Endothelial cell of umbilical vein (primary cell): ENCODE results near the gene TCEAL1. TPM values are rescaled to one million over a fixed set of nuclear protein-coding genes. Genes with fewer than 3 reads are reported as not detected.

Experiments
- BruUV-seq: library from RNA; stranded (reverse); fragments of 400-500 nt; replicated peaks from 2 replicates; lab custom pipeline; 2021; lab: Mats Ljungman, UMichigan
- CTCF ChIA-PET: fragments of 300-600, 350-600 bp; sonication (Branson Sonifier 250); formaldehyde crosslinking; loops from one replicate; lab custom pipeline; 2021; ENCODE audit warnings: antibody characterized with exemption, inconsistent platforms; lab: Charles Lee
- POLR2A ChIA-PET: fragments of 300-600, 350-600 bp; sonication (Branson Sonifier 250); formaldehyde crosslinking; loops from one replicate; lab custom pipeline; 2021; ENCODE audit warnings: antibody characterized with exemption, inconsistent platforms; lab: Charles Lee
- DNase-seq: peaks from one replicate; pipeline ENCODE4 v3.0.0-alpha.2; 2011; ENCODE audit warnings: low read depth, low spot score
- FAIRE-seq: peaks from 2 replicates; lab custom pipeline; 2011; peaks lifted over from hg19 to GRCh38; lab: Jason Lieb, UNC
- H2AFZ ChIP-seq: 2 replicates; pipeline ENCODE4 v1.6.0; 2012; ENCODE audit warnings: low read depth, low read length, control low read depth, inconsistent platforms
- H3K27ac ChIP-seq: 2 replicates; pipeline ENCODE4 v1.5.1; 2011; ENCODE audit warnings: low read depth, mild to moderate bottlenecking, control low read depth, low read length, moderate library complexity; ENCODE audit not compliant: insufficient read depth
- H3K27me3 ChIP-seq, 2 experiments: 2 replicates each; pipeline versions ENCODE4 v1.6.0 to v1.6.1; 2011; ENCODE audit warnings: low read length in 2 of 2, mixed read lengths in 1 of 2; ENCODE audit not compliant: control insufficient read depth in 2 of 2, insufficient read depth in 2 of 2
- H3K36me3 ChIP-seq, 2 experiments: 2 replicates in 1 of 2; 3 replicates in 1 of 2; pipeline ENCODE4 v1.5.1; 2011; ENCODE audit warnings: low read length in 2 of 2, mild to moderate bottlenecking in 1 of 2, moderate library complexity in 1 of 2; ENCODE audit not compliant: control insufficient read depth in 2 of 2, insufficient read depth in 2 of 2; ENCODE audit errors: extremely low read depth in 1 of 2
- H3K4me1 ChIP-seq: 3 replicates; pipeline ENCODE4 v1.5.1; 2011; ENCODE audit warnings: mild to moderate bottlenecking, low read length; ENCODE audit not compliant: control insufficient read depth, insufficient read depth; ENCODE audit errors: extremely low read depth
- H3K4me2 ChIP-seq: 2 replicates; pipeline ENCODE4 v1.6.1; 2011; ENCODE audit warnings: low read length, control low read depth, mixed read lengths; ENCODE audit not compliant: insufficient read depth
- H3K4me3 ChIP-seq, 3 experiments: fragments of 200-600 bp in 1 of 3; sonication (generic), shearing (Covaris generic) in 1 of 3; replicated peaks in 1 of 3; 2 replicates each; pipeline ENCODE4 v1.5.1; 2011 to 2016; ENCODE audit warnings: control low read depth in 3 of 3, low read length in 3 of 3, mild to moderate bottlenecking in 2 of 3, inconsistent platforms in 1 of 3, low read depth in 1 of 3, moderate library complexity in 1 of 3; ENCODE audit not compliant: insufficient read depth in 1 of 3
- H3K79me2 ChIP-seq: 2 replicates; pipeline ENCODE4 v1.6.0; 2012; ENCODE audit warnings: low read length, inconsistent platforms; ENCODE audit not compliant: control insufficient read depth, insufficient read depth
- H3K9ac ChIP-seq: replicated peaks from 2 replicates; pipeline ENCODE3; 2011; ENCODE audit warnings: low read length, control low read depth; ENCODE audit not compliant: insufficient read depth; ENCODE audit errors: extremely low read depth
- H3K9me1 ChIP-seq: replicated peaks from 3 replicates; pipeline ENCODE4 v1.6.0; 2011; ENCODE audit warnings: mild to moderate bottlenecking, low read length; ENCODE audit not compliant: control insufficient read depth, insufficient read depth; ENCODE audit errors: extremely low read depth
- H3K9me3 ChIP-seq: replicated peaks from 2 replicates; pipeline ENCODE4 v1.5.1; 2012; ENCODE audit warnings: low read length, inconsistent platforms; ENCODE audit not compliant: control insufficient read depth, insufficient read depth
- H4K20me1 ChIP-seq: replicated peaks from 2 replicates; pipeline ENCODE3; 2011; ENCODE audit warnings: mild to moderate bottlenecking, low read length; ENCODE audit not compliant: control insufficient read depth, insufficient read depth; ENCODE audit errors: extremely low read depth
- CTCF ChIP-seq, 2 donors: IDR thresholded peaks; 1 replicate in 1 of 2; 2 replicates in 1 of 2; pipeline ENCODE4 v1.5.1; 2011; ENCODE audit warnings: low read length in 2 of 2, mild to moderate bottlenecking in 2 of 2, moderate library complexity in 2 of 2, control low read depth in 1 of 2, inconsistent platforms in 1 of 2, low read depth in 1 of 2; ENCODE audit not compliant: insufficient read depth in 1 of 2; ENCODE audit errors: extremely low read depth in 1 of 2
- EZH2 ChIP-seq: IDR thresholded peaks from 2 replicates; pipeline ENCODE4 v1.6.1; 2012; ENCODE audit warnings: borderline replicate concordance, low read depth, mild to moderate bottlenecking, moderate library complexity, low read length, inconsistent platforms; ENCODE audit not compliant: severe bottlenecking
- FOS ChIP-seq: IDR thresholded peaks from 2 replicates; pipeline ENCODE4 v1.6.1; 2011; ENCODE audit warnings: mild to moderate bottlenecking, low read length, moderate library complexity, borderline replicate concordance; ENCODE audit not compliant: insufficient read depth
- GATA2 ChIP-seq: IDR thresholded peaks from 2 replicates; pipeline ENCODE4 v1.7.0; 2011; ENCODE audit warnings: low read depth, mild to moderate bottlenecking, moderate library complexity, mixed read lengths, low read length; ENCODE audit not compliant: insufficient read length, insufficient read depth
- JUN ChIP-seq: IDR thresholded peaks from 2 replicates; pipeline ENCODE4 v1.6.1; 2011; ENCODE audit warnings: borderline replicate concordance, low read depth; ENCODE audit not compliant: insufficient read length, insufficient read depth
- MAX ChIP-seq: IDR thresholded peaks from 2 replicates; pipeline ENCODE4 v1.6.1; 2011; ENCODE audit not compliant: insufficient read depth, insufficient read length
- MYC ChIP-seq: IDR thresholded peaks from one replicate; pipeline ENCODE4 v1.6.1; 2011; ENCODE audit warnings: mild to moderate bottlenecking, low read depth, low read length
- POLR2A ChIP-seq: IDR thresholded peaks from 2 replicates; pipeline ENCODE4 v1.6.1; 2012; ENCODE audit warnings: low read depth, mild to moderate bottlenecking, control low read depth, low read length
- POLR2AphosphoS5 ChIP-seq: IDR thresholded peaks from 2 replicates; pipeline ENCODE4 v1.6.1; 2012; ENCODE audit warnings: low read depth, mild to moderate bottlenecking, control low read depth, low read length, moderate library complexity; ENCODE audit not compliant: insufficient read depth
- dilution Hi-C: fragments of 300-500 bp; cut with MboI; formaldehyde crosslinking; loops from one replicate; pipeline ENCODE4 v1.15.0; 2019; ENCODE audit warnings: low sequenced_read_pairs; ENCODE audit not compliant: extremely low pct_ligation_motif_present
- intact Hi-C: fragments of 100-400 bp; cut with micrococcal nuclease; formaldehyde crosslinking; loops from one replicate; pipeline ENCODE4 v1.10.0; 2022
- polyA plus RNA-seq, 4 experiments: library from polyadenylated mRNA; depleted of rRNA in 3 of 4; stranded (reverse) in 3 of 4; unstranded in 1 of 4; fragments of >200 nt; gene quantifications; 2 replicates each; pipeline versions ENCODE4 v1.2.1 to v1.2.3, GENCODE V29; 2011 to 2012; ENCODE audit warnings: missing spikeins in 1 of 4
- total RNA-seq: library from RNA; stranded (reverse); gene quantifications from 2 replicates; pipeline ENCODE4 v1.2.3, GENCODE V29; 2021

Gene TCEAL1
- total and polyA plus RNA-seq, 2 donors (not counting 3 experiments of a cell fraction or from before 2014, with no cell fraction given) = 18.5 to 18.6 TPM

- H3K4me2 ChIP-seq = no peak overlapping the region
- H3K27me3 ChIP-seq = no peaks in the 10 kb centered on the region
- peaks cover 1% of the 10 kb centered on the region for H3K79me2 ChIP-seq
- H3K27ac ChIP-seq = no peak overlapping the region
- BruUV-seq = no TSS peak
- H4K20me1 ChIP-seq = no peaks in the 10 kb centered on the region
- H2AFZ ChIP-seq = no peak overlapping the region
- no peaks in the 10 kb centered on the region for H3K9me1 ChIP-seq
- H3K4me3 ChIP-seq = no peak overlapping the region
- TF ChIP-seq MYC = no peak
- no peak for TF ChIP-seq MAX
- TF ChIP-seq EZH2 = no peak
- TF ChIP-seq JUN = no peak
- TF ChIP-seq FOS = no peak
- TF ChIP-seq POLR2AphosphoS5 = no peak
- no peak for TF ChIP-seq GATA2
- TF ChIP-seq CTCF (IDR thresholded peaks at IDR 0.05; ENCODE audit: extremely low read depth in 1 of 2, insufficient read depth in 1 of 2, low read depth in 1 of 2, low read length in 2 of 2) = no peak
- TF ChIP-seq POLR2A = no peak
- no peak for FAIRE-seq
- no peak overlapping the region for H3K9ac ChIP-seq
- no peaks in the 10 kb centered on the region for H3K4me1 ChIP-seq
- ChIA-PET CTCF (no interaction called here), POLR2A (no interaction called here)
- no peaks in the 10 kb centered on the region for H3K9me3 ChIP-seq
- no peak for DNase-seq
- dilution Hi-C loops = no loop called here
- peaks cover 3 to 5% of the 10 kb centered on the region in 2 experiments for H3K36me3 ChIP-seq
- intact Hi-C loops = loop anchor here (5.0 kb wide), 1 partner anchor 87 kb away; the partner anchor contains the start of gene TCEAL4
These were observed 46.0 kb downstream of the TCEAL1 start for GRCh38 chrX:103674531-103675454.
